ENCODE results near the gene NOX3.
A peak's percentile ranks its signal among the peaks of the same experiment; 100 is the strongest.

The NOX3 gene

DNA sequence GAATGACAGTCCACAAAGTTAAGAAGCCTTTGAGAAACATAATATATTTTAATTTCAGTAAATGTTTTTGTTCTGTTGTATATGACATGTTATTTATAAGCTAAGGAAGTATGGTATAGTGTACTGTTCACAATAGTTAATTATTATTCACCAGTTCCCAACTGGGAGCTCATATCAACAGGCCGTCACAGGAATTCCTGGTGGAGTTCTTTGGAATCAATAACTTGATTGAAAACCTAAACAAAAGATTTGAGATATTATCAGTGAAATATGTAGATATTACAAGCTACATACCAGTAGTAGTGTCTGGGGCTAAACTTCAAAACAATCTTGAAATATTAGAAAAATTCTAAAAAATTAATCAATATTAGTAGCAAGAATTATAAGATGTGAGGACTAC, 60.3 kb downstream of the NOX3 start:
- no peak overlapping the region for H3K4me3 ChIP-seq (ENCODE audit: low read length)
- no peaks in the 10 kb centered on the region for H3K27me3 ChIP-seq (ENCODE audit: control insufficient read depth, low read length)
- H3K4me2 ChIP-seq (ENCODE audit: low read length) = no peak overlapping the region
- peaks cover 16% of the 10 kb centered on the region for H3K4me1 ChIP-seq (ENCODE audit: control insufficient read depth, low read length)
- H3K9me3 ChIP-seq (ENCODE audit: control insufficient read depth, insufficient read depth, low read length) = peaks cover under 1% of the 10 kb centered on the region; the same call in 1 of the 2 replicates
- H4K20me1 ChIP-seq (ENCODE audit: control insufficient read depth, insufficient read depth, low read depth, low read length) = no peaks in the 10 kb centered on the region
- H3K36me3 ChIP-seq (ENCODE audit: control insufficient read depth, low read length) = peaks cover under 1% of the 10 kb centered on the region
- no peaks in the 10 kb centered on the region for H3F3A ChIP-seq (ENCODE audit: control insufficient read depth, insufficient read depth)
- H3K79me2 ChIP-seq (ENCODE audit: control insufficient read depth, low read length) = no peaks in the 10 kb centered on the region
- no peaks in the 10 kb centered on the region for H3K9me2 ChIP-seq (replicated peaks; ENCODE audit: control insufficient read depth, low read length)
- no peak for TF ChIP-seq EZH2phosphoT487 (IDR thresholded peaks at IDR 0.05; ENCODE audit: borderline replicate concordance, low read length)
- no peak for TF ChIP-seq CTCF (IDR thresholded peaks at IDR 0.05; ENCODE audit: low read depth, low read length, poor library complexity, severe bottlenecking)
- no peak overlapping the region for H3K27ac ChIP-seq (ENCODE audit: low read depth, low read length)

- H3K27ac ChIP-seq (ENCODE audit: low read depth, low read length) = 0 out of 2 replicates have a peak overlapping the region, but pooled peaks have one; percentile 2
- peaks cover 22% of the 10 kb centered on the region for H3K36me3 ChIP-seq (ENCODE audit: control insufficient read depth, low read length)
- no peaks in the 10 kb centered on the region for H3K9me2 ChIP-seq (replicated peaks; ENCODE audit: control insufficient read depth, low read length)
- no peaks in the 10 kb centered on the region for H4K20me1 ChIP-seq (ENCODE audit: control insufficient read depth, insufficient read depth, low read depth, low read length)
- peaks cover 28% of the 10 kb centered on the region for H3K9me3 ChIP-seq (ENCODE audit: control insufficient read depth, insufficient read depth, low read length)
- peaks cover 36% of the 10 kb centered on the region for H3K4me1 ChIP-seq (ENCODE audit: control insufficient read depth, low read length)
- H3K27me3 ChIP-seq (ENCODE audit: control insufficient read depth, low read length) = no peaks in the 10 kb centered on the region
- no peak for TF ChIP-seq EZH2phosphoT487 (IDR thresholded peaks at IDR 0.05; ENCODE audit: borderline replicate concordance, low read length)
- TF ChIP-seq CTCF (IDR thresholded peaks at IDR 0.05; ENCODE audit: low read depth, low read length, poor library complexity, severe bottlenecking) = no peak
- peaks cover under 1% of the 10 kb centered on the region; the same call in 1 of the 2 replicates for H3F3A ChIP-seq (ENCODE audit: control insufficient read depth, insufficient read depth)
- peak overlapping the region; percentile 27 for H3K4me2 ChIP-seq (ENCODE audit: low read length)
- no peaks in the 10 kb centered on the region for H3K79me2 ChIP-seq (ENCODE audit: control insufficient read depth, low read length)
- peak overlapping the region; percentile 8 for H3K4me3 ChIP-seq (ENCODE audit: low read length)
These were observed 66.5 kb downstream of the NOX3 start for GRCh38 chr6:155389130-155389529.

DNA sequence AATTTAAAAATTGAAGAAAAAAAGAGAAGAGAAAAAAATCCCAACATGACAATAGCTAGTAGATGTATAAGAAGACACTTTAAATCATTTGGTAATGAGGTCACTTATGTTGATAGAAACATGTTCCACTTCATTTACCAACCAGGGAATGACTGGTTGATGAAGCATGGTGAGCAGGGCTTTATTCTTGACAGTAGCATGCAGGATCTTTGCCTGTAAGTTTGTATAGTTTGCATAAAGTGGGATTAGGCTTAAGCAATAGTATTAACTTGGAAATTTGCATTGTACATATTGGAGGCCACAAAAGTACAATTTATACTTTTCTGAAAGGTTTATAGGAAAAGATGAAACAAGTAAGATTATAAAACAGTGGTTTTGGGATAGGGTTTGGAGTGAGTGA, 67.0 kb downstream of the NOX3 start:
- Histone ChIP-seq H3K9me3 (ENCODE audit: control insufficient read depth, insufficient read depth, low read length) (peaks cover 30% of the 10 kb centered on the region), H3K36me3 (ENCODE audit: control insufficient read depth, low read length) (peaks cover 22% of the 10 kb centered on the region), H3K27me3 (ENCODE audit: control insufficient read depth, low read length) (no peaks in the 10 kb centered on the region), H4K20me1 (ENCODE audit: control insufficient read depth, insufficient read depth, low read depth, low read length) (no peaks in the 10 kb centered on the region), H3K79me2 (ENCODE audit: control insufficient read depth, low read length) (no peaks in the 10 kb centered on the region), H3K4me3 (ENCODE audit: low read length) (peak overlapping the region; percentile 8), H3K9me2 (replicated peaks; ENCODE audit: control insufficient read depth, low read length) (no peaks in the 10 kb centered on the region), H3K27ac (ENCODE audit: low read depth, low read length) (0 out of 2 replicates have a peak overlapping the region, but pooled peaks have one; percentile 8), H3K4me2 (ENCODE audit: low read length) (peak overlapping the region; percentile 27), H3K4me1 (ENCODE audit: control insufficient read depth, low read length) (peaks cover 40% of the 10 kb centered on the region), H3F3A (ENCODE audit: control insufficient read depth, insufficient read depth) (peaks cover 3% of the 10 kb centered on the region; the same call in 1 of the 2 replicates)
- no peak for TF ChIP-seq EZH2phosphoT487 (IDR thresholded peaks at IDR 0.05; ENCODE audit: borderline replicate concordance, low read length)
- TF ChIP-seq CTCF (IDR thresholded peaks at IDR 0.05; ENCODE audit: low read depth, low read length, poor library complexity, severe bottlenecking) = no peak

Measured in DOHH2 (cell line).